ENCODE data around the gene TMEM185A.
"Not testable (repeated sequence)": the region's sequence is repeated elsewhere in the genome, so short reads cannot be mapped to it uniquely, and the experiment has no call there.

The TMEM185A gene

DNA sequence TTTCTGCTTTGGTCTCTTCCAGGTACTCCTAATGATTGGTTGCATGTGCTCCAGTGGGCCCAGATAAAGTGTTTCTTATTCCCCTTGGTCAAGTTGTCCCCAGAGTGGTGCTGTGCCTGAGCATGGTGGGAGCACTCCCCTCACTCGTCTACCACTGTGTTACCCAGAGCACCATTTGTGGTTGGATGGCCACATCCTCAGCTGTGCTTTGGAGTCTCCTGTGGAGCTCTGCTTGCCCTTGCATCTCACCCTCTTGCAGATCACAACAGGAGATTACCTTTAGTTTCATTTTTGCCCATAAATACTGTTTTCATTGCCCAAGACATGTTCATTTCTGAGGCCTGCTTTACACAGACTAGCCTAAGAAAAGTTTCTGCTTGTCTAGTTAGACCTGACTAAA is 81.1 kb downstream of the TMEM185A start:
- DNase-seq: not testable (repeated sequence)

DNA sequence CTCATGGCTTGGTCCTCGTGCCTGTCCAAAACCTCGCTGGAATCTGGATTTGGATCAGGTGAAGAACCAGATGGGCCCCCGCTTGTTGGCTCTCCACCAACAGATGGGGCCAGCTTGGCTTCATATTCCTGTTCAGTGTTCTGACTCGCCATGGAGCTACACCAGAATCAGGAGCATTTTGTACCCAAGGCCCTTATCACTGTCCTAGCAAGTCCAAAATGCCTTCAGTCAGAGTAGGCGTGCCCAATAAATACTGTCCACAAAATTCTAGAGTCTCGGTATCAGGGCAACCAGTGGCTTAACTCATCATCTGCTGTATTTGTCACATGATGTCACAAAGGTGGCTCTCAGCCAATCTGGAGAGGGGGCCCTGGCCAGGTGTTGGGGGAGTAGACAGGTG is 81.9 kb downstream of the TMEM185A start, which contains the start of gene HSFX3:
Gene HSFX3, minus strand, starts transcription at position 224 of the 400 bp plus-strand sequence. Its CDS starts 72 bp downstream, at position 152.
- not testable (repeated sequence) for DNase-seq

DNA sequence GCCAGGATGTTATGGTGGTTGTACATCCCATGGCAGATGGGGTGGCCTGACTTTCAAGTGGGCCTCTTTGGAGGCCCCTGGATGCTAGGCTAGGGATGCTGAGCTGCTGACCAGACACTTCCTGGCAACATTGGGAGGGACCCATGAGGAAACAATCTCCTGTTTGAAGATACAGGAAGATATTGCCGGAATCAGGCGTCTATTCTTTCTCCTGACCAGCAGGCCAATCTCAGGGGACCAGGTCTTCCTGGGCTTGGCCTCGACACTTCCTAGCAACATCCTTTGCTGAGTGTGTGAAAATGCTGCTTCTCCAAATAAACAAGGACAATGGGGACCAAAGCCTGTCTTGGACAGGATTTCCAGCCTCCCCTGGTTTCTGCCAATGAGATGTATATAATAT is 83.8 kb downstream of the TMEM185A start:
- DNase-seq: not testable (repeated sequence)

DNA sequence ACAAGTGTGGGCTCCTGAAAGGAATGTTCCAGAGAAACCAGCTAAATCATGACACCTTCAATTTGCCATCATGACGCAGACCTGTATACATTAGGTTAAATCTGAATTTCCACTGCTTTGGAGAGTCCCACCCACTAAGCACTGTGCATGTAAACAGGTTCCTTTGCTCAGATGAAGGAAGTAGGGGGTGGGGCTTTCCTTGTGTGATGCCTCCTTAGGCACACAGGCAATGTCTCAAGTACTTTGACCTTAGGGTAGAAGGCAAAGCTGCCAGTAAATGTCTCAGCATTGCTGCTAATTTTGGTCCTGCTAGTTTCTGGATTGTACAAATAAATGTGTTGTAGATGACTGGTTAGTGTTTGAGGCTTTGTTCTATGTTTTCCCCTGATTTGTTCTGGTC is 84.6 kb downstream of the TMEM185A start:
- DNase-seq: not testable (repeated sequence)

Measured in MV-4-11 (cell line).